SK-N-SH treated with all-trans-retinoic acid at 6 μM for 48 hours (cell line): ENCODE measurements around the gene PROX2.
A peak's percentile ranks its signal among the peaks of the same experiment; 100 is the strongest.

ENCODE experiments used
- ATAC-seq: fragments of 200-7000 bp; cut with Tn5 transposase; 3 replicates; pipeline ENCODE4 v1.9.1; 2020; ENCODE audit warnings: mild to moderate bottlenecking, moderate library complexity
- ARNTL ChIP-seq: fragments of 450-650 bp; formaldehyde crosslinking; IDR thresholded peaks from 2 replicates; pipeline ENCODE4 v1.5.0; 2020; ENCODE audit warnings: low read depth, mild to moderate bottlenecking, moderate library complexity, borderline replicate concordance
- BACH2 ChIP-seq: fragments of 250-450 bp; sonication (Bioruptor Pico); IDR thresholded peaks from 2 replicates; pipeline ENCODE4 v1.9.0; 2021; ENCODE audit warnings: mild to moderate bottlenecking, borderline replicate concordance
- CREB5 ChIP-seq: fragments of 250-450 bp; sonication (Bioruptor Pico); IDR thresholded peaks from 2 replicates; pipeline ENCODE4 v1.5.1; 2020; ENCODE audit warnings: low read depth, mild to moderate bottlenecking, moderate library complexity
- CSDC2 ChIP-seq: fragments of 250-450 bp; sonication (Bioruptor Pico); IDR thresholded peaks from 2 replicates; pipeline ENCODE4 v1.5.0; 2020; ENCODE audit warnings: mild to moderate bottlenecking, moderate library complexity
- CSRNP3 ChIP-seq: fragments of 250-450 bp; sonication (Bioruptor Pico); IDR thresholded peaks from 2 replicates; pipeline ENCODE4 v1.5.1; 2021; ENCODE audit warnings: mild to moderate bottlenecking, moderate library complexity
- ESRRG ChIP-seq: fragments of 250-450 bp; sonication (Bioruptor Pico); IDR thresholded peaks from 2 replicates; pipeline ENCODE4 v1.6.1; 2021; ENCODE audit warnings: mild to moderate bottlenecking
- GLIS3 ChIP-seq: fragments of 250-450 bp; sonication (Bioruptor Pico); IDR thresholded peaks from 2 replicates; pipeline ENCODE4 v1.5.0; 2020; ENCODE audit warnings: mild to moderate bottlenecking, moderate library complexity
- ISL1 ChIP-seq: fragments of 250-450 bp; sonication (Bioruptor Pico); IDR thresholded peaks from 2 replicates; pipeline ENCODE4 v2.1.2; 2022; ENCODE audit warnings: mild to moderate bottlenecking, moderate library complexity
- OSR1 ChIP-seq: fragments of 250-450 bp; sonication (Bioruptor Pico); IDR thresholded peaks from 2 replicates; pipeline ENCODE4 v1.8.0; 2022; ENCODE audit warnings: moderate library complexity, mild to moderate bottlenecking, inconsistent platforms
- PATZ1 ChIP-seq: fragments of 250-450 bp; sonication (Bioruptor Pico); IDR thresholded peaks from 2 replicates; pipeline ENCODE4 v1.8.0; 2020; ENCODE audit warnings: mild to moderate bottlenecking, moderate library complexity, borderline replicate concordance
- PPARA ChIP-seq: fragments of 250-450 bp; sonication (Bioruptor Pico); IDR thresholded peaks from 2 replicates; pipeline ENCODE4 v1.5.0; 2020; ENCODE audit warnings: mild to moderate bottlenecking, borderline replicate concordance
- RARB ChIP-seq: fragments of 250-450 bp; sonication (Bioruptor Pico); IDR thresholded peaks from 2 replicates; pipeline ENCODE4 v1.8.0; 2021; ENCODE audit warnings: mild to moderate bottlenecking, moderate library complexity
- SNAI2 ChIP-seq: fragments of 250-450 bp; sonication (Bioruptor Pico); IDR thresholded peaks from 2 replicates; pipeline ENCODE4 v1.5.0; 2020; ENCODE audit warnings: mild to moderate bottlenecking, moderate library complexity
- TCF4 ChIP-seq: fragments of 250-450 bp; sonication (Bioruptor Pico); IDR thresholded peaks from 2 replicates; pipeline ENCODE4 v1.8.0; 2021; ENCODE audit warnings: mild to moderate bottlenecking, moderate library complexity, borderline replicate concordance
- TOX ChIP-seq: fragments of 250-450 bp; sonication (Bioruptor Pico); IDR thresholded peaks from 2 replicates; pipeline ENCODE4 v1.8.0; 2021; ENCODE audit warnings: mild to moderate bottlenecking, moderate library complexity, borderline replicate concordance
- ZC3H10 ChIP-seq: fragments of 250-450 bp; sonication (Bioruptor Pico); IDR thresholded peaks from 2 replicates; pipeline ENCODE4 v1.5.1; 2021; ENCODE audit warnings: mild to moderate bottlenecking, moderate library complexity
- ZFP3 ChIP-seq: fragments of 250-450 bp; sonication (Bioruptor Pico); IDR thresholded peaks from 2 replicates; pipeline ENCODE4 v1.5.0; 2020; ENCODE audit warnings: mild to moderate bottlenecking, moderate library complexity
- ZFP30 ChIP-seq: fragments of 450-650 bp; formaldehyde crosslinking; IDR thresholded peaks from 2 replicates; pipeline ENCODE4 v1.5.0; 2022; ENCODE audit warnings: mild to moderate bottlenecking, moderate library complexity
- ZNF565 ChIP-seq: fragments of 450-650 bp; formaldehyde crosslinking; conservative IDR thresholded peaks from 2 replicates; pipeline ENCODE4 v1.5.0; 2020; ENCODE audit warnings: low read depth, mild to moderate bottlenecking, moderate library complexity
- ZNF70 ChIP-seq: fragments of 450-650 bp; formaldehyde crosslinking; IDR thresholded peaks from 2 replicates; pipeline ENCODE4 v1.5.0; 2020; ENCODE audit warnings: mild to moderate bottlenecking, moderate library complexity
- ZNF8 ChIP-seq: fragments of 450-650 bp; formaldehyde crosslinking; IDR thresholded peaks from 2 replicates; pipeline ENCODE4 v1.5.0; 2020; ENCODE audit warnings: mild to moderate bottlenecking, moderate library complexity
- TF ChIP-seq, protein P1 (sequence below): fragments of 250-450 bp; sonication (Bioruptor Pico); IDR thresholded peaks from 2 replicates; pipeline ENCODE4 v1.5.0; 2020; ENCODE audit warnings: mild to moderate bottlenecking, moderate library complexity
- TF ChIP-seq, protein P2 (sequence below): fragments of 250-450 bp; sonication (Bioruptor Pico); IDR thresholded peaks from 2 replicates; pipeline ENCODE4 v1.8.0; 2021; ENCODE audit warnings: low read depth, mild to moderate bottlenecking, moderate library complexity, borderline replicate concordance

The PROX2 gene

GRCh38 chr14:74834692-74835392 is 41.1 kb downstream of the PROX2 start:
- no peak for TF ChIP-seq CSRNP3 (CRISPR knock-in tag)
- no peak for TF ChIP-seq CSDC2 (CRISPR knock-in tag)
- no peak for TF ChIP-seq ESRRG (CRISPR knock-in tag)
- TF ChIP-seq SNAI2 (CRISPR knock-in tag) = no peak
- TF ChIP-seq ARNTL (CRISPR knock-in tag) = no peak
- no peak for TF ChIP-seq ISL1 (CRISPR knock-in tag)
- TF ChIP-seq, all 23 proteins: peak for 0
- peak; percentile 47 for ATAC-seq

DNA sequence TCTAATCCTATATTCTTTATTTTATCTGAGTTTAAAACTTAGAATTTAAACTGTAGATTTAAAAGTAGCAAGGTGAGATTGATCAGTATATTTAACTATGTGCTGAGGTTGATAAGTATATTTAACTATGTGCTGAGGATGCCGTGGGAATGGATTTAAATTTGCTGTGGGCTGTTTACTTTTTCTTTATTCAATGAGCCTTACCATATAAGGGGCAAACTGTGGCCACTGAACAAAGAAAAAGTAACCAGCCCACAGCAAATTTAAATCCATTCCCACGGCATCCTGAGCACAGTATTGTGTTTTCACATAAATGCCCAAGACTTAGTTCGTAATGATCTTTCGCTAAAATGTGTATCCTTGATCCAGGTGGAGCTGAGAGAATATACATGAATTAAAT is 43.1 kb downstream of the PROX2 start:
- no peak for ATAC-seq
- TF ChIP-seq TOX (CRISPR knock-in tag) (no peak), ESRRG (CRISPR knock-in tag) (no peak), PPARA (no peak), ZNF70 (CRISPR knock-in tag) (no peak), ARNTL (CRISPR knock-in tag) (no peak), ZNF8 (no peak), RARB (no peak), BACH2 (no peak), PATZ1 (no peak), ZFP30 (CRISPR knock-in tag) (no peak), ZFP3 (no peak), TCF4 (CRISPR knock-in tag) (no peak), GLIS3 (no peak), ZC3H10 (CRISPR knock-in tag) (no peak), CREB5 (CRISPR knock-in tag) (no peak), SNAI2 (CRISPR knock-in tag) (no peak), CSRNP3 (CRISPR knock-in tag) (no peak)
- TF ChIP-seq, protein P1, sequence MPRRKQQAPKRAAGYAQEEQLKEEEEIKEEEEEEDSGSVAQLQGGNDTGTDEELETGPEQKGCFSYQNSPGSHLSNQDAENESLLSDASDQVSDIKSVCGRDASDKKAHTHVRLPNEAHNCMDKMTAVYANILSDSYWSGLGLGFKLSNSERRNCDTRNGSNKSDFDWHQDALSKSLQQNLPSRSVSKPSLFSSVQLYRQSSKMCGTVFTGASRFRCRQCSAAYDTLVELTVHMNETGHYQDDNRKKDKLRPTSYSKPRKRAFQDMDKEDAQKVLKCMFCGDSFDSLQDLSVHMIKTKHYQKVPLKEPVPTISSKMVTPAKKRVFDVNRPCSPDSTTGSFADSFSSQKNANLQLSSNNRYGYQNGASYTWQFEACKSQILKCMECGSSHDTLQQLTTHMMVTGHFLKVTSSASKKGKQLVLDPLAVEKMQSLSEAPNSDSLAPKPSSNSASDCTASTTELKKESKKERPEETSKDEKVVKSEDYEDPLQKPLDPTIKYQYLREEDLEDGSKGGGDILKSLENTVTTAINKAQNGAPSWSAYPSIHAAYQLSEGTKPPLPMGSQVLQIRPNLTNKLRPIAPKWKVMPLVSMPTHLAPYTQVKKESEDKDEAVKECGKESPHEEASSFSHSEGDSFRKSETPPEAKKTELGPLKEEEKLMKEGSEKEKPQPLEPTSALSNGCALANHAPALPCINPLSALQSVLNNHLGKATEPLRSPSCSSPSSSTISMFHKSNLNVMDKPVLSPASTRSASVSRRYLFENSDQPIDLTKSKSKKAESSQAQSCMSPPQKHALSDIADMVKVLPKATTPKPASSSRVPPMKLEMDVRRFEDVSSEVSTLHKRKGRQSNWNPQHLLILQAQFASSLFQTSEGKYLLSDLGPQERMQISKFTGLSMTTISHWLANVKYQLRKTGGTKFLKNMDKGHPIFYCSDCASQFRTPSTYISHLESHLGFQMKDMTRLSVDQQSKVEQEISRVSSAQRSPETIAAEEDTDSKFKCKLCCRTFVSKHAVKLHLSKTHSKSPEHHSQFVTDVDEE (CRISPR knock-in tag) = no peak
- TF ChIP-seq, all 23 proteins: peak for 0

DNA sequence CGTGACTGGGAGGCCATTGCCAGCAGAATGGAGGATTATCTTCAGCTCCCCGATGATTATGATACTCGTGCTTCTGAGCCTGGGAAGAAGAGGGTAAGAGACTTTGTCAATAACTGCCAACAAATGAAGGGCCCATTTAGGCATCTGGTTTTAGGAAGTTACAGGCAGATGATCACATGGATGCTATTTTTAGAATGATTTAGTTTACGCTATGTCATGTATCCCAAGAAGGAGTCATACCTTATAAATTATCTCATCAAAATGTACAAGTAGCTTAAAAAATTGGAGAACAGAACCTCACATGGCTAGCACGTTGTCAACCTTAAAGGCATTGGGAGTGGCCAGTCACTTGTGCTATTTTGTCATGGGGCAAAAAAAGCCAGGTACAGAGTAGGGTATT is 46.7 kb downstream of the PROX2 start:
- no peak for ATAC-seq
- no peak for TF ChIP-seq OSR1 (CRISPR knock-in tag)
- TF ChIP-seq TOX (CRISPR knock-in tag) = no peak
- no peak for TF ChIP-seq BACH2
- TF ChIP-seq ZNF70 (CRISPR knock-in tag) = no peak
- TF ChIP-seq CSDC2 (CRISPR knock-in tag) = no peak
- no peak for TF ChIP-seq RARB
- no peak for TF ChIP-seq CSRNP3 (CRISPR knock-in tag)
- TF ChIP-seq, protein P2, sequence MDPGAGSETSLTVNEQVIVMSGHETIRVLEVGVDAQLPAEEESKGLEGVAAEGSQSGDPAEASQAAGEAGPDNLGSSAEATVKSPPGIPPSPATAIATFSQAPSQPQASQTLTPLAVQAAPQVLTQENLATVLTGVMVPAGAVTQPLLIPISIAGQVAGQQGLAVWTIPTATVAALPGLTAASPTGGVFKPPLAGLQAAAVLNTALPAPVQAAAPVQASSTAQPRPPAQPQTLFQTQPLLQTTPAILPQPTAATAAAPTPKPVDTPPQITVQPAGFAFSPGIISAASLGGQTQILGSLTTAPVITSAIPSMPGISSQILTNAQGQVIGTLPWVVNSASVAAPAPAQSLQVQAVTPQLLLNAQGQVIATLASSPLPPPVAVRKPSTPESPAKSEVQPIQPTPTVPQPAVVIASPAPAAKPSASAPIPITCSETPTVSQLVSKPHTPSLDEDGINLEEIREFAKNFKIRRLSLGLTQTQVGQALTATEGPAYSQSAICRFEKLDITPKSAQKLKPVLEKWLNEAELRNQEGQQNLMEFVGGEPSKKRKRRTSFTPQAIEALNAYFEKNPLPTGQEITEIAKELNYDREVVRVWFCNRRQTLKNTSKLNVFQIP (CRISPR knock-in tag) = no peak
- no peak for TF ChIP-seq ZNF565 (CRISPR knock-in tag)
- TF ChIP-seq GLIS3 = no peak
